Central memory CD4-positive, alpha-beta T cell (primary cell): Measurements from ENCODE around the gene DCP2.
"Not testable (repeated sequence)": the region's sequence is repeated elsewhere in the genome, so short reads cannot be mapped to it uniquely, and the experiment has no call there.

ENCODE experiments used
- DNase-seq: peaks from one replicate; pipeline ENCODE4 v3.0.0; 2022
- total RNA-seq, 3 experiments: gene quantifications; one replicate each; lab custom pipeline; 2026; lab: John Stamatoyannopoulos, UW

The DCP2 gene
- total RNA-seq: 110 to 234 (median 197) reads per million in 3 experiments

DNA sequence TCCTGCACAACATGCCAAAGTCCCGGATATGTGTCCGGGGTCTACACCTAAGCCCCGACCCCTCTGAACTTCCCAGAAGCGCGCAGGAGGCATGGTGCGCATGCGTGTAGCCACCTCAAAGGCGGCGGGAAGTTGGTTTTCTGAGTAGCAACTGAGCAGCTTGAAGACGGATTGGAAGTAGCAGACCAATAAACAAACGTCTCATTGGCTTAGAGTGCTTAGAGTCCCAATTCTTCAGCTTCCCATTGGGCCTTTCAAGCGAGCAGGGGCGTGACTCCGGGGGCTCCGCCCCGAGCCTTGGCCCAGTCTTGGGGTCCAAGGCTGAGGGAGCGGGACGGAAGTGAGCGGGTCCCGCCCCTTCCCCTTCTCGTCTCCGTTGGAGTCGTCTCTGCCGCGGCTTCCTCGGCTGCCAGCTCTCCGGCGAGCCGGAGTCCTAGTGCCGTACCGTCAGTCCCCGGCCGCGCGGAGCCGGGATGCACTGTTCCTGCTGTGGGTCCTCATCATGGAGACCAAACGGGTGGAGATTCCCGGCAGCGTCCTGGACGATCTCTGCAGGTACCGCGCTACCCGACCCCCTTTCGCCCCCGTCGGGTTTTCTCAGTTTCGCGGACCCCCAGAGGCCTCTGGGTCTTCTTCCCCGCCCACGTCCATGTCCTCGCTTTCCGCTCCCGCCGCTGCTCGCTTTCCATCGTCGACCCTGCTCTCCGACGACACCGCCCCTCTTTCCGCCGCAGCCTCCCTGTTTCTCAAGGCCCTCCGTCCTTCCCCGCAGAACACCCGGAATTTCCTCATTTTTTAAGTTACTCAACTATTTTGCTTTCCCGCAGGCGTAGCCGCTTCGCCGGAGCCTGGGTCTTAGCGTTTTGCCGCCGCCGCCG is at the start of gene DCP2:
TSS of gene DCP2 (plus strand) at position 367 of the 878 bp plus-strand sequence. CDS start at position 503, 136 bp downstream.
- peak; percentile 97 for DNase-seq

DNA sequence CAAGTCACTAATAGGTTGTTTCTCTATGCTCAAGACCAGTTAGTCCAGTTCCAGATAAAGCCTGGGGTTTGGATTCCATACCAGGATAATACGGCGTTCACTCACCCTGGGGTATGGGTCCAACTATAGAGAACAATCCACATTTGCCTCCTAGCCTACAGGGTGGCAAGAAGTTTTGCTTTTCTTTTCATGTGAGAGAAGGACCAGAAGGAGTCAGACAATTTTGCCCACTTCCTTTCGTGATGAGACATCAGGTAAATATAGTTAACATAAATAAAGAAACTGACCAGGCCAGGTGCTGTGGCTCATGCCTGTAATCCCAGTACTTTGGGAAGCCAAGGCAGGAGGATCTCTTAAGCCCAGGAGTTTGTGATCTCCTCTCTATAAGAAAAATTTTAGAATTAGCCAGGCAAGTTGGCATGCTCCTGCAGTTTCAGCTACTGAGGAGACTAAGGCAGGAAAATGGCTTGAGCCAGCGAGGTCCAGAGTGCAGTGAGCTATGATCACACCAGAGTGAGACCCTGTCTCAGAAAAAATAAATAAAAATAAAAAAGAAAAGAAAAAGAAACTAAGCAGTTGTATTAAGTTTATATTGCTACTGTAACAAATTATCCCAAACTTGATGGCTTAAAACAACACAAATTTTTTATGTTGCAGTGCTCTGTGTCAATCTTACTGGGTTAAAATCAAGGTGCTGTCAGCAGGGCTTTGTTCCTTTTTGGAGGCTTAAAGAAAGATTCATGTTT is 47.1 kb upstream of the DCP2 start:
- no peak for DNase-seq

DNA sequence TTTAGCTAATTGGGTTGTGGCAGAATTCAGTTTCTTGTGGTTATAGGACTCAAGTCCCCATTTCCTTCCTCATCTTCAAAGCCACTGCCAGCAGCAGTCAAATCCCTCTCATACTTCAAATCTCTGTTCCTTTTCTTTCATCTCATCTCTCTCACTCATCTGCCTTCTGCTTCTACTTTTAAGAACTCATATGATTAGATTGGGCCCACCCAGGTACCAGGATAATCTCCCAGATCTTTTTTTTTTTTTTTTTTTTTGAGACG is 46.6 kb upstream of the DCP2 start:
- peak; percentile 75 for DNase-seq

DNA sequence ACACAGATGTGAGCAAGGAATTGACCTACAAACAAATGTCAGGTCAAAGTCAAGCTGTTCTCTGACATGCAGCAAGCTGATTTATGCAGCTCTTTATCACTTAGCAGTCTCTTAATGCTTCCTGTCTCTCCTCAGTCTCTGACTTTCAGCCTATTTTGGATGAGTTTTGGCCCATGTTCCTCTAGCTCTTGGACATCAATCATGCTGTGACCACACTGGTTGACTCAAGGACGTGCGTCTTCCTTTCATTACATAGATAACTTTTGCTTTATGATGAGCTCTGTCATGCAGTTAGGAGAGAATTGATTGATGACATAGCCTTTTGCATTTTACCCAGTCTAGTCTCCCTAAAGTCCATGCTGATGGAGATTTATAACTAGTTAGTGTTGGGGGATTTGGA is 45.1 kb upstream of the DCP2 start:
- no peak for DNase-seq

DNA sequence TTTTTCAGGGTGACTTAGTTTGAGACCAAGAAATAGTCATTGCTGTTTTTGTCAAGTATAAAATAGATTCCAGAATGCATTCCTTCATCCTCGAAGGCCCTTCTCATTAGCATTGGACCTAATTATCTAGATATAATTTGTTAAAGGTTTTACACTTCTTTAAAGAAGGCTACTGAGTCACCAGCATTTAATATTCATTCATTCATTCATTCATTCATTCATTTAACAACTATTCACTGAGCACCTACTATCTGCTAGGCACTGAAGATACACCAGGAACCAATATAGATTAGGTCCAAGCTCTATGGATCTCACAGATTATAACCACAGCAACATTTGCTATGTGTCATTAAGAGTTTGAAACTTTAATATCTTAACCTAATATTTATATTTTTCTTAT is 43.5 kb upstream of the DCP2 start:
- DNase-seq: no peak

DNA sequence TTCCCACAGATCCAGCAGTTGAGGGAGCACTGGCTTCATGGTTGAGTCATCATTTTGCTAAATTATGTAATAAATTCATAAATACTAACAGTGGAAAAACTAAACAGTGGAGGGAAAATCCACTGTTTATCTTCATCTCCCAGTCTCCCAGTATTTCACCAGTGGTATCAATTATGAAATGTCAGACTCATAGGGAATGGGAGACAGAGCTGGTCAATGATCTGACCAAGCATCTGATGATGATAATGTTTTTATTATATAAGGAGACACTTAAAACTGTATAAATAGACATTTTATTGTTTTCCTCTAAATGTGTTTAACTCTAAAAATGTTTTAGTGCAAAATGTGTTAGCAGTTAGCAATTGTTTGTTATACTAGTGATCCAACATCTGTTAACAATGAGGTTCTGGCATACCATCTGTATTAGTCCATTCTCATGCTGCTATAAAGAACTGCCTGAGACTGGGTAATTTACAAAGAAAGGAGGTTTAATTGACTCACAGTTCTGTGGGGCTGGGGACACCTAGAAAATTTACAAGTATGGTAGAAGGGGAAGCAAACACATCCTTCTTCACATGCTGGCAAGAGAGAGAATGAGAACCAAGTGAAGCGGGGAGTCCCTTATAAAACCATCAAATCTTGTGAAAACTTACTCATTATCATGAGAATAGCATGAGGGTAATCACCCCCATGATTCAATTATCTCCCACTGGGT is 42.8 kb upstream of the DCP2 start:
- no peak for DNase-seq

DNA sequence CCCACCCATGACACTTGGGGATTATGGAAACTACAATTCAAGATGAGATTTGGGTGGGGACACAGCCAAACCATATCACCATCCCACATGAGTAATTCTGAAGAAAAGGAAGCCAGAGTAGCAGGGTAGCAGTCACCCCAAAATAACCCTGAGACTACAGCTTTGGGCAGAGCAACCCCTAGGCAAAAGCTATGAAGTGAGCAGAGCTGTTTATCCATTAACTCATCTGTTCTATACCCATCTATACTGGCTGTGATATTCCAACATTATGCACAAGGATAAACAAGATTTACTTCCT is 42.3 kb upstream of the DCP2 start:
- DNase-seq: no peak

DNA sequence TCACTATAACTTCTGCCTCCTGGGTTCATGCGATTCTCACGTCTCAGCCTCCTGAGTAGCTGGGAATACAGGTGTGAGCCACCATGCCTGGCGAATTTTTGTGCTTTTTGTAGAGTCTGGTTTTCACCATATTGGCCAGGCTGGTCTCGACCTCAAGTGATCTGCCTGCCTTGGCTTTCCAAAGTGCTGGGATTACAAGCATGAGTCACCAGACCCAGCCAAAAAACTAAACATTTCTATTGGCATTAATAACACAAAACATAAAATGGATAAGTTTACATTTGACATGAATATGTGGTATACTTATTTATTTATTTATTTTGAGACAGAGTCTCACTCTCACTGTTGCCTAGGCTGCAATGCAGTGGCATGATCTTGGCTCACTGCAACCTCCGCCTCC is 40.9 kb upstream of the DCP2 start:
- no peak for DNase-seq

DNA sequence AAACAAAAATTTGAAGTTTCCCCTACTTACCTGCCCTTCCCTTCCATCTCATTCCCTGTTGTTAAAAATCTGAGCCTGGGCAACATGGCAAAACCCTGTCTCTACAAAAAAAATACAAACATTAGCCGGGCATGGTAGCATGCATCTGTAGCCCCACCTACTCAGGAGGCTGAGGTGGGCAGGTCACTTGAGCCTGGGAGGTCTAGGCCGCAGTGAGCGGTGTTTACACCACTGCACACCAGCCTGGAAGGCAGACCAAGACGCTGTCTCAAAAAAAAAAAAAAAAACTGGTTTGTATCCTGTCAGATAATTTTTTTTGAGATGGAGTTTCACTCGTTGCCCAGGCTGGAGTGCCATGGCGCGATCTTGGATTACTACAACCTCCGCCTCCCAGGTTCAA is 38.3 kb upstream of the DCP2 start:
- DNase-seq: no peak

DNA sequence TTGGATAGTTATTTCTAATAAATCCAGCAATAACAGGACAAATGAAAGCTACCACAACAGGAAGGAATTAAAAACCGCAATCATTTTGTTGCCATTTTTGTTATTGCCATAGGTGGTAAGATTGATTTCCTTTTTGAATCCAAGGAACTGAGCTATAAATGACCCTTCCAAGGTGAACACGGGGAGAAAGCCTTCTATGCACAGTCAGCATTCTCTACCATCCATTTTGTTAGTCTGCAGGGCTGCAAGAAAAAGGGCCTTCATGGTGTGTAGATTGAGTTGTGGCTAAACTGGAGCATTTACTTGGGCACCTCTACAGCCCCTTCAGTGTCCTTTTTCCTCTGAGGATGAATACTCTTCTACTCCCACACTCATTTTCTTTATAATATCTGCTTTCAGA is 35.9 kb upstream of the DCP2 start:
- no peak for DNase-seq

DNA sequence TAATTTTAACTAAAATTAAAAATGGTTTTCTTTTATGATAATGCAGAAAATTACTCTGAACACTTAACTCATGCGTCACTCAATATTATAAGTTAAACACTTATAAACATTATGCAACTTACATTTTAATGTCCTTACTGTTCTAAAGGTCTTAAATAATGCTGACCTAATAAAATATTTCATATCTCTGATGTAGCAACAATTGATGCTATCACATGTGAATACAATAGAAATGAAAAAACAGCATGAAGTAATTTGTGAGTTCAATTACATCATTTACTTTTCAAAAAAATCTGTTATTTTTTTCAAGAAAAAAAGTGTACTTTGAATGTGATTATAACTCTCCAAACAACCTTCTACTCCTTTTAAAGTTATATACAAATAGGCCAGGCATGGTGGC is 28.1 kb upstream of the DCP2 start:
- no peak for DNase-seq

DNA sequence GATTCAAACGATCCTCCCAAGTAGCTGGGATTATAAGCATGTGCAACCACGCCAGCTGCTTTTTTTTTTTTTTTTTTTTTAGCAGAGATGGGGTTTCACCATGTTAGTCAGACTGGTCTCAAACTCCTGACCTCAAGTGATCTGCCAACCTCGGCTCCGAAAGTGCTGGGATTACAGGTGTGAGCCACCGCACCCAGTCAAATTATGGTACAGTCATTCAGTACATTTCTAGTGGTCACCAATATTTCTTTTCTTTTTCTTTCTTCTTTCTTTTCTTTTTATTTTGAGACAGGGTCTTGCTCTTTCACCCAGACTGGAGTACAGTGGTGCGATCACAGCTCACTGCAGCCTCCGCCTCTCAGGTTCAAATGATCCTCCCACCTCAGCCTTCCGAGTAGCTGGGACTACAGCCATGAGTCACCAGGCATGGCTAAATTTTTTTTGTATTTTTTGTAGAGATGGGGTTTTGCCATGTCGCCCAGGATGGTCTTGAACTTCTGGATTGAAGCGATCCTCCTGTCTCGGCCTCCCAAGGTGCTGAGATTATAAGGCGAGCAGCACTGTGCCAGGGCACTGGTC is 25.4 kb upstream of the DCP2 start:
- no peak for DNase-seq

DNA sequence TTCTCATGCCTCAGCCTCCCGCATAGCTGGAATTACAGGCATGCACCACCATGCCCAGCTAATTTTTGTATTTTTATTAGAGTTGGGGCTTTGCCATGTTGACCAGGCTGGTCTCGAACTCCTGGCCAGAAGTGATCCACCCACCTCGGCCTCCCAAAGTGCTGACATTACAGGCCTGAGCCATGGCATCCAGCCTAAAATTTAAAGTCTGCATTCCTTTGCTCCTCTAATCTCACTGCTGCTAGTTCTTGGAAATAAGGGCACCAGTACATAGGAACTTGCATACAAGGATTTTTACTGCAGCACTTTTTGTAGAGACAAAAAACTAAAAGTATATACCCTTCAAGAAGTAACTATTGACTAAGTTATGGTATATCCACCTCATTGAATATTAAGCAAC is 20.0 kb upstream of the DCP2 start:
- no peak for DNase-seq

DNA sequence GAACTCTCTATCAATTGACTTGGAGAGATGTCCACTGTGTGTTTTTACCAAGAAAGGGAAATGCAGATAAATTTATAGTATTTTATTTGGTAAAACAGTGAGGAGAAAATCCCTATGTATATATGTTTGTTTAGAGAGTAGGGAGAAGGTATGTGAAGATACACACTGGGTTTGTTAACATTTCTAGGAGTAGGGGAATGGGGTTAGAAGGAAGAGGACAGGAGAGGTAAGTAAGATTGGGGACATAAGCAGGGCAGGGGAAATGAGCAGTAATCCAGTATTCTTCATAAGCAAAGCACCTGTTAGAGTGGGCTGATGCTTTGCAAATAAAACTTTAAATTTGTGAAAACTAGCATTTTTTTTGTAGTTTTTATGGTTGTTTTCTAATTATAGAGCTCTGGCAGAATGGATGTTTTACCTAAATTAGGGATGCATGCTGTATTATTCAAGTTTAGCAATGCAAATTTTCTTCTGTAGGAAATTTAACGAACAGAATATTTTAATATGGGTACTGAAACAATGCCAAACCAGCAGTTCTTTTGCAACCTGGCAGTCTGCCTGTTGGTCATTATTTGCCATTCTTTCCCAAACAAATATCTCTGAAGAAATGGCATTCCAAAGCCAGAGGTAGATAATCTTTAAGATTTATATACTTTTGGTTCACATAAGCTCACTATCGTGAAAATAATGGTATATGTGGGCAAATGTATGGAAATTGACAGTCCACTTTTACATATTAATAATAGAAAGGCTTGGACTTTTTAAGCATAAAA is 19.4 kb upstream of the DCP2 start:
- no peak for DNase-seq

DNA sequence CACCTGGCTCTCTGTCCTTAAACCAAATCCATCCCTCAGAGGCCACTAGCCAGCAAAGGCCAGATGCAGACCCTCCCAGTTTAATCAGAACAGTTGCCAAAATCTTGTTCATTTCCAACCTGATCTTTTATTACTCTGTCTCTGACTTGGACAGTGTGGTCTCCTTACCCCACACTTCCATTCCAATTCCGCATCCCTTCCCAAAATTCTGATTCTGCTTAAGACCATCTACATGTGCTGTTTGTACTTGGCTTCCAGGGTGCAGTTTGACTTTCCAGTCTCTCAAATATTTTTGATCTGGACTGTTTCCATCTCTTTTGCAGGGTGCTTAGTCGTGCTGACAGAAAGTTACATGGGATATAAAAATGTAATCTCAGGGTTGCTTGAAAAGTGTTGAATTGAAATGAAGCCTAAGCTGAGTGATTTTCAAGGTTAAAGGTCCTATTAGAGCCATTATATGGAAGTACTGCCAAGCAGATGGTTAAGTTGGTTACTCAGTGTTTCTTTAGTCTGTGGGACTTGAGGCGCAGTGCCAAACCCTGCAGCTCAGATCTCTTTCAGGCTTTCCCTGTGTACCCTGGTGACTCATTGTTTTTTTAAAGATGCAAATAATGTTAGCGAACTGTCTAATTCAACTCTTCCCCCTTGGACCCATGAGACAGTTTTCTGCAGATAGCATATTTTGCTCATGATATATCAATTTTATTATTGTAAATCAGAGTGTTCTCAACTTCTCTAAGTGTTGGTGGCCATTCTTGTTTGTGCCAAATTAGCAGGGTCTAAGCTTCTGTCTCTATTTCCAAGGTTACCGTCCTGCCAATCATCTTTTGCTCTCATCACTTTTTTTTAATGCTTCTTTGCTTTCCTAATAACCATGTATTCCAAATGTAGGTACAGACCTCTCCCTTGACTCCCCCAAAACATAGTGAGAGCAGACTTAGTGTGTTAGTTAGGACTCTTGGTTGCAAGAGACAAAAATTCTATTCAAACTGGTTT is 18.2 kb upstream of the DCP2 start:
- no peak for DNase-seq

DNA sequence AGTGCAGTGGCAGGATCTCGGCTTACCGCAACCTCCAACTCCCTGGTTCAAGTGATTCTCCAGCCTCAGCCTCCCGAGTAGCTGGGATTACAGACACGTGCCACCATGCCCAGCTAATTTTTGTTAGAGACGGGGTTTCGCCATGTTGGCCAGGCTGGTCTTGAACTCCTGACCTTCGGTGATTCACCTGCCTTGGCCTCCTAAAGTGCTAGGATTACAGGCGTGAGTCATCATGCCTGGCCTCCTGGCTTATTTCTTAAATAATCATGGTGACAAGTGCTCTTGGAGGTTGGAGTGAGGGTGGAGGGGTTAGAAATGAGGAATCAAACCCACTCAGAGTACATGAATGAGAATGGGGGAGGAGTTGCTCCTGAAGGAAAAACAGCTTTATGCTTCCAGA is 16.7 kb upstream of the DCP2 start:
- DNase-seq: not testable (repeated sequence)

DNA sequence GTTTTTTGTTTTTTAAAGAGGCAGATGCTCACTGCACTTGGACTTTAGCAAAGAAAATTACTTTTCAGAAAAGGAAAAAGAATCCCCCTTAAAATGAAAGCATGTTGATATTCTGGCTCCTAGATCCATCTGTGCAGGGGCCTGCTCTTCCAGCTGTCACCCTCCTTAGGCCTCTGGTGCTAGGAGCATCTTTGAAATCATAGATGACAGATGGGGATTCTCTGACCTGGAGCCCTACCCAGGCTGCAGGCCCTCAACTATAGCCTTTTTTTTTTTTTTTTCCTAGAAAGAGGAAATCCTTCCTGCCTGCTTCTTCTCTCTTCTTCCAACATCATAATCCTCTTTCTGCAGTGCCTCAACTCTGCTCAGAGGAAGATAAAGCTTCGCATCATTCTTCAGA is 16.3 kb upstream of the DCP2 start:
- DNase-seq: no peak

DNA sequence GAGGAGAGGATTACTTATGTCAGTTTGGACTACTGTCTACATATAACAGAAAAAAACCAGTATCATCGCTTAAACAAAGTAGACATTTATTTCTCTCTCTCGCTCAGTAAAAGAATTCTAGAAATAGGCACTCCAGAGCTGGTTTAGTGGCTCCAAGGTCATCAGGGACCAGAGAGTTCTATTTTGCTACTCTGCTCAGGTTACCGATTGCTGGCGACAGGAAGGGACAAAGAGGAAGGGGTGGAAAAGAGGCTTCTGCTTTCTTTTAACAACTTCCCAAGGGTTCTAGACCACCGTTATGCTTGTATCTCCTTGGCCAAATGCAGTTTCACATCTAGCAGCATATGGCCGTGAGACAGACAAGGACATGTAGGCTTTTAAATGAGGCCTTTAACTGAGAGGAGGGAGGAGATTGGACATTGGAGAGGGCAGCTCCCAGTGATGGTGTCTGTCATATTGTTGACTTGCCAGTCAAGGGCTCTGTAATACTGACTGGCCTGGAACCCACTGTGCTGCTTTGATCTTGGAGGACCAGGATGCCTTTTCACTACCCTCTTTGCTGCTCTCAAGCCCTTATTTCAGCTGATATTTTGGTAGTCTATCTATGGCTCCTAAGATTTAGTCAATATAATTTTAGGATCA is 15.6 kb upstream of the DCP2 start:
- DNase-seq: no peak

DNA sequence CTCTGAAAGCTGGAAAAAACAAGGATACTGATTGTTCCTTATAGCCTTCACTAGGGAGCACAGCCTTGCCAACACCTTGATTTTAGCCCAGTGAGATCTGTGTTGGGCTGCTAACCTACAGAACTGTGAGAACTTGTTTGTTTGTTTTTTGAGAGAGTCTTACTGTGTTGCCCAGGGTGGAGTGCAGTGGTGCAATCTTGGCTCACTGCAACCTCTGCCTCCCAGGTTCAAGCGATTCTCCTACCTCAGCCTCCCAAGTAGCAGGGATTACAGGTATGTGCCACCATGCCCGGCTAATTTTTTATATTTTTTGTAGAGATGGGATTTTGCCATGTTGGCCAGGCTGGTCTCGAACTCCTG is 13.2 kb upstream of the DCP2 start:
- not testable (repeated sequence) for DNase-seq

DNA sequence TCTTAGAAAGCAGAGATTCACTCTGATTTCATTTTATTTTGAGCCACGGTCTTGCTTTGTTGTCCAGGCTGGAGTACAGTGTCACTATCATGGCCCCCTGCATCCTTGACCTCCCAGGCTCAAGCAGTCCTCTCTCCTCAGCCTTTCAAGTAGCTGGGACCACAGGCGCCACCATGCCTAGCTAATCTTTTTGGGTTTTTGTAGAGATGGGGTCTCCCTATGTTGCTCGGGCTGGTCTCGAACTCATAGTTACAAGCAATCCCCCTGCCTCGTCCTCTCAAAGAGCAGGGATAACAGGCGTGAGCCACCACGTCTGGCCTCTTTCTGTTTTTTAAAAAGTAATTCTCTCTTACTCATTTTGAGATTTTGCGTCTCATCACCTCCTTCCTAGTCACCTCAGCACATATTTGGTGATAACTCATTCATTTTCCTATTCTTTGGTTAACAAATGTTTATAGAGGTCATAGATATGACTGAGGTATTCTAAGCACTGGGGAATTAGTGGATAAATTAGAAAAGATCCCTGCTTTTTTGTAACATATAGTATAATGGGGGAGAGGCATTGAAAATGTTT is 10.8 kb upstream of the DCP2 start:
- DNase-seq: no peak
